ENCODE data around the gene BCL2.
A peak's percentile ranks its signal among the peaks of the same experiment; 100 is the strongest.

Gene BCL2

GRCh38 chr18:63253428-63254372 lies 65.9 kb downstream of the BCL2 start:
- H3K9ac ChIP-seq, result peak overlapping the region; percentile 71
- H3K27me3 ChIP-seq (ENCODE audit: insufficient read depth, low read depth), result no peaks in the 10 kb centered on the region
- no peaks in the 10 kb centered on the region; the same call in 1 of the 2 replicates for H3K79me2 ChIP-seq (ENCODE audit: insufficient read depth, low read depth)
- H3K4me3 ChIP-seq (IDR thresholded peaks at IDR 0.05; ENCODE audit: insufficient read depth, low read depth, low read length), result no peak overlapping the region
- peaks cover 72% of the 10 kb centered on the region for H3K4me1 ChIP-seq (ENCODE audit: low read depth, poor library complexity, severe bottlenecking)
- H3K27ac ChIP-seq, result peak overlapping the region; percentile 92
- peak overlapping the region; percentile 65 for H3K4me2 ChIP-seq
- H4K20me1 ChIP-seq (ENCODE audit: insufficient read depth), result no peaks in the 10 kb centered on the region
- H3K36me3 ChIP-seq (ENCODE audit: insufficient read depth), result no peaks in the 10 kb centered on the region
- peak overlapping the region; percentile 12; the same call in 1 of the 2 replicates for H2AFZ ChIP-seq (ENCODE audit: low read depth)
- TF ChIP-seq, protein P1, sequence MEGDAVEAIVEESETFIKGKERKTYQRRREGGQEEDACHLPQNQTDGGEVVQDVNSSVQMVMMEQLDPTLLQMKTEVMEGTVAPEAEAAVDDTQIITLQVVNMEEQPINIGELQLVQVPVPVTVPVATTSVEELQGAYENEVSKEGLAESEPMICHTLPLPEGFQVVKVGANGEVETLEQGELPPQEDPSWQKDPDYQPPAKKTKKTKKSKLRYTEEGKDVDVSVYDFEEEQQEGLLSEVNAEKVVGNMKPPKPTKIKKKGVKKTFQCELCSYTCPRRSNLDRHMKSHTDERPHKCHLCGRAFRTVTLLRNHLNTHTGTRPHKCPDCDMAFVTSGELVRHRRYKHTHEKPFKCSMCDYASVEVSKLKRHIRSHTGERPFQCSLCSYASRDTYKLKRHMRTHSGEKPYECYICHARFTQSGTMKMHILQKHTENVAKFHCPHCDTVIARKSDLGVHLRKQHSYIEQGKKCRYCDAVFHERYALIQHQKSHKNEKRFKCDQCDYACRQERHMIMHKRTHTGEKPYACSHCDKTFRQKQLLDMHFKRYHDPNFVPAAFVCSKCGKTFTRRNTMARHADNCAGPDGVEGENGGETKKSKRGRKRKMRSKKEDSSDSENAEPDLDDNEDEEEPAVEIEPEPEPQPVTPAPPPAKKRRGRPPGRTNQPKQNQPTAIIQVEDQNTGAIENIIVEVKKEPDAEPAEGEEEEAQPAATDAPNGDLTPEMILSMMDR (conservative IDR thresholded peaks at IDR 0.05; ENCODE audit: low read depth, low read length), result no peak

DNA sequence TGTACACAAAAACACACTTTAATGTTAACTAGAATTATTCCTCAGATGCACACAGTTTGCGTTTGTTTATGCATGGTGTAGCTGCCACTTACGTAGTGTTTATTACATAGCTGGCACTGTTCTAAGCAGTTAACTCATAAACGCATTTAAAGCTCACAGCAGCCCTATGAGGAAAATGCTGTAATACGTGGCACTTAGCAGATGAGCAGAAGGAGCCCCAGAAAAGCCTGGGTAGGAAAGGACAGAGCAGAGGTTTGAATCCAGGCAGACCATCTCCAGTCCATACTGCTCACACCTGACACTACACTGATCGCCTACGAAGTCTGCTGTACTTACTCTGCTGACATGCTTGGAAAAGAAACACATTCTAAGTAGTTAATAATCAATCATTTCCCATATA lies 66.6 kb downstream of the BCL2 start:
- Histone ChIP-seq H3K4me3 (IDR thresholded peaks at IDR 0.05; ENCODE audit: insufficient read depth, low read depth, low read length) (no peak overlapping the region), H4K20me1 (ENCODE audit: insufficient read depth) (no peaks in the 10 kb centered on the region), H3K36me3 (ENCODE audit: insufficient read depth) (no peaks in the 10 kb centered on the region), H2AFZ (ENCODE audit: low read depth) (peak overlapping the region; percentile 24), H3K27ac (peak overlapping the region; percentile 92), H3K27me3 (ENCODE audit: insufficient read depth, low read depth) (no peaks in the 10 kb centered on the region), H3K4me1 (ENCODE audit: low read depth, poor library complexity, severe bottlenecking) (peaks cover 69% of the 10 kb centered on the region), H3K4me2 (peak overlapping the region; percentile 65), H3K9ac (peak overlapping the region; percentile 71), H3K79me2 (ENCODE audit: insufficient read depth, low read depth) (no peaks in the 10 kb centered on the region; the same call in 1 of the 2 replicates)
- TF ChIP-seq, protein P1 (conservative IDR thresholded peaks at IDR 0.05; ENCODE audit: low read depth, low read length), result no peak

GRCh38 chr18:63249771-63250170 lies 69.8 kb downstream of the BCL2 start:
- no peak overlapping the region for H3K4me3 ChIP-seq (IDR thresholded peaks at IDR 0.05; ENCODE audit: insufficient read depth, low read depth, low read length)
- peaks cover 42% of the 10 kb centered on the region for H3K4me1 ChIP-seq (ENCODE audit: low read depth, poor library complexity, severe bottlenecking)
- H3K27ac ChIP-seq, result no peak overlapping the region
- no peaks in the 10 kb centered on the region for H4K20me1 ChIP-seq (ENCODE audit: insufficient read depth)
- no peak overlapping the region for H3K4me2 ChIP-seq
- TF ChIP-seq, protein P1 (conservative IDR thresholded peaks at IDR 0.05; ENCODE audit: low read depth, low read length), result no peak
- H3K36me3 ChIP-seq (ENCODE audit: insufficient read depth), result no peaks in the 10 kb centered on the region
- no peaks in the 10 kb centered on the region for H3K27me3 ChIP-seq (ENCODE audit: insufficient read depth, low read depth)
- no peak overlapping the region for H3K9ac ChIP-seq
- no peaks in the 10 kb centered on the region; the same call in 1 of the 2 replicates for H3K79me2 ChIP-seq (ENCODE audit: insufficient read depth, low read depth)
- H2AFZ ChIP-seq (ENCODE audit: low read depth), result no peak overlapping the region

DNA sequence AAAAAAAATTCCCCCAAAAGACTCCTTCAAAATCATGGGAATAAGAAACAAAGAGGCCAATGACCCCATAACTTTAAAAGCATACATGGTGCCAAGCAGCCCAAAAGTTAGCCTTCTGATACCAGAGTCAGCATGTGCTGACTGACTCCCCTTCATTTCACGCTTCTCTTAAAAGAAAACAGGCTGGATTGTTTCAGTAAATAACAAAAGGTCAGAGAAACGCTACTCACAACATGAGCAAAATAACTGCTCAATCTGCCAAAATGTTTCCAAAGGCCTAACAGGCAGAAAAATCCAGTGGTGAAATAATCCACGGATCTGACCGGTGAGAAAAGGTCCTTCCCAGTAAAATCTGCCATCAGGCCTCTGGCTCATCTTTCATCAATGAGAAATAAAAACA lies 71.6 kb downstream of the BCL2 start:
- no peaks in the 10 kb centered on the region for H3K27me3 ChIP-seq (ENCODE audit: insufficient read depth, low read depth)
- no peak overlapping the region for H3K27ac ChIP-seq
- H3K79me2 ChIP-seq (ENCODE audit: insufficient read depth, low read depth), result no peaks in the 10 kb centered on the region; the same call in 1 of the 2 replicates
- no peaks in the 10 kb centered on the region for H3K36me3 ChIP-seq (ENCODE audit: insufficient read depth)
- no peak overlapping the region for H3K4me3 ChIP-seq (IDR thresholded peaks at IDR 0.05; ENCODE audit: insufficient read depth, low read depth, low read length)
- no peak overlapping the region for H3K9ac ChIP-seq
- H4K20me1 ChIP-seq (ENCODE audit: insufficient read depth), result no peaks in the 10 kb centered on the region
- peaks cover 29% of the 10 kb centered on the region for H3K4me1 ChIP-seq (ENCODE audit: low read depth, poor library complexity, severe bottlenecking)
- H3K4me2 ChIP-seq, result no peak overlapping the region
- TF ChIP-seq, protein P1 (conservative IDR thresholded peaks at IDR 0.05; ENCODE audit: low read depth, low read length), result no peak
- no peak overlapping the region for H2AFZ ChIP-seq (ENCODE audit: low read depth)

All from KMS-11 (cell line).